Suppressor macrophage (primary cell): ENCODE measurements around the gene CASR.
A peak's percentile ranks its signal among the peaks of the same experiment; 100 is the strongest.

ENCODE experiments used
- DNase-seq, 4 experiments: peaks; one replicate each; pipeline ENCODE4 v3.0.0-alpha.2; 2020 to 2022

The CASR gene

GRCh38 chr3:122217901-122218300, 34.4 kb downstream of the CASR start:
- DNase-seq = no peak

- no peak for DNase-seq
Measured at GRCh38 chr3:122219242-122219872, 35.9 kb downstream of the CASR start.

DNA sequence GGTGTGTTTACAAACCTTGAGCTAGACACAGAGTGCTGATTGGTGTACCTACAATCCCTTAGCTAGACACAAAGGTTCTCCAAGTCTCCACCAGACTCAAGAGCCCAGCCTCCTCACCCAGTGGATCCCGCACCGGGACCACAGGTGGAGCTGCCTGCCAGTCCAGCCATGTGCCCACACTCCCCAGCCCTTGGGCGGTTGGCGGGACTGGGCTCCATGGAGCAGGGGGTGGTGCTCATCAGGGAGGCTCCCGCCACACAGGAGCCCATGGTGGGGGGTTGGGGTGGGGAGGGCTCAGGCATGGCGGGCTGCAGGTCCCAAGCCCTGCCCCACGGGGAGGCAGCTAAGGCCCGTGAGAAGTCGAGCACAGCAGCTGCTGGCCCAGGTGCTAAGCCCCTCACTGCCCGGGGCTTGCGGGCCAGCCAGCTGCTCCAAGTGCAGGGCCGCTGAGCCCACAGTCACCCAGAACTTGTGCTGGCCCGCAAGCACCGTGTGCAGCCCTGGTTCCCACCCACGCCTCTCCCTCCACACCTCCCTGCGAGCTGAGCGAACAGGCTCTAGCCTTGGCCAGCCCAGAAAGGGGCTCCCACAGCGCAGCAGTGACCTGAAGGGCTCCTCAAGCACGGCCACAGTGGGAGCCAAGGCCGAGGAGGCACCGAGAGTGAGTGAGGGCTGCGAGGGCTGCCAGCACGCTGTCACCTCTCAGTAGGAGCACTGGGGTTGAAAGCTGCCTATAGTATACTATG, 43.7 kb downstream of the CASR start:
- DNase-seq = no peak

DNA sequence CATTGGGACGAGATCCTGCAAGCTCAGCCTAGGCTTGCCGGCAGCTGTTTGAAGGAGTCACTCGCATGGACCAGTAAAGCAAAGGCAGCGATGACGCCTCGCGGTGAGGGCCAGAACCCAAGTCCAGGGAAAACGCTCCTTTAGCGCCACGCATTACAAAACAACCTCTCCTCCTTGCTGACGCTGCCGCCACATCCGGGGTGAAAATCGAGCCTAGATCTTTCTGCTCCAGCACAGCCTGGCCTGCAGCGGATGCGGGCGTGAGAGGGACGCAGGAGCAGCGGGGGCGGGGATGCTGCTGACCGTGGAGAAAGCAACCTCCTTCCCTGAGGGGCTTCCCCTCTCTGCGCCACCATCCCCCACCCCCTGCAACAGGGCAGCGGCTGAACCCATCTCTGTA, 46.7 kb downstream of the CASR start:
- no peak for DNase-seq

GRCh38 chr3:122231465-122232157, 48.1 kb downstream of the CASR start:
- DNase-seq = peak in 2 of 4 experiments; percentile 24 to 27

DNA sequence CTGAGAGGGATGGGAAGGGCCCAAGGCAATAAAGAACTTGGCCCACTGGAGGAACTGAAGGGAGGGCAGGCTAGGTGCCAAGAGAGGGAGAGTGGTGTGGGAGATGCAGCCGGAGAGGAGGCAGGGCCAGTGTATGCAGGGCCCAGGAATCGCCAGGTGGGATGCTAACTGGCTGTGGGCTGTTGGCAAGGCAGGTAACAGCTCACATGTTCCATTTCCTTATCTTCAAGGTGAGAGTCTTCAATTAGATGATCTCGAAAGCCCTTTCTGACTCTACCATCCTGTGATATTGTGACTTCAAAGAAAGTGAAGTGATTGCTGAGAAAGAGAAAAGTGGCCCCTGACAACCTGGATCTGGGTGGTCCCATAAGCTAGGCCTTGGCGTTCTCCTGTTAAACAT, 49.0 kb downstream of the CASR start:
- DNase-seq = no peak

- DNase-seq = peak; percentile 92 to 98 (median 94)
Measured at GRCh38 chr3:122233101-122233952, 49.9 kb downstream of the CASR start.

GRCh38 chr3:122234117-122234516, 50.6 kb downstream of the CASR start:
- peak in 3 of 4 experiments; percentile 18 to 42 (median 30) for DNase-seq

DNA sequence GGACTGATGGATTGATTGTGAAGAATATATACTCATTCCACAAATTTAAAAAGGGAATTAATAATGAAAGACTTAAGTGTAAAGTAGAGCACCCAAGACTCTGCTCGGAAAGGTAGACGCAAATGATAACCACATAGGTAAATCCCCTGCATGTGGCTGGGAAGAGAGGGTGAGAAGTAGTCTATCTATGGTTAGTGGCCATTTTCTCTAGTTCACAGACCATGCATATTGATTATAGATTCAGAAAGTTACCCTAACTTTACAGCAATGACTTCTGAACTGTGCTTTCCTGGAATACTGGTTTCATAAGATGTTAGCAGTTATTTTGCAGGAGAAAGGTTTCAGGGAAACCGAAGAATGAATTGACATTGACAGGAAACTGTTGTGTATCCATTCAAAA, 51.7 kb downstream of the CASR start:
- DNase-seq = no peak

- DNase-seq = no peak
Measured at GRCh38 chr3:122239112-122239511, 55.6 kb downstream of the CASR start.

GRCh38 chr3:122245513-122246174, 62.2 kb downstream of the CASR start:
- peak in 3 of 4 experiments; percentile 41 to 78 (median 74) for DNase-seq

DNA sequence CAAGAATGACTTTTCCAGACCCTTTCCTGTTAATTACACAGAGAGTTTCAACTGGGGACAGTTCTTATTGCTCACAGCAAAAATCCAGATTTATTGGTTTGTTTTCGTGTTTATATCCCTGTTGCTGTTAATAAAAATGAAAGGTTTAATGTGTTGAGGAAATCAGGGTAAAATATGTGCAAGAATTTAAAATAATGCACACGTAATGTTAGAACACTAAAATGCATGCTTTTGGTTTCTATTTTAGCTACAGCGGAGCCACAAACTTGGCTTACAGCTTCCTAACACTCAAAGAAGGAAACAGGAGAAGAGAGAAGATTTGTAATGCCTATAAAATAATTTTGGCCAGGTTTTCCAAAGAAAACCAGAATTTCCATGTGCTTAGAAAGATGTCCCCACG, 62.7 kb downstream of the CASR start:
- DNase-seq = peak in 3 of 4 experiments; percentile 31 to 64 (median 45)

DNA sequence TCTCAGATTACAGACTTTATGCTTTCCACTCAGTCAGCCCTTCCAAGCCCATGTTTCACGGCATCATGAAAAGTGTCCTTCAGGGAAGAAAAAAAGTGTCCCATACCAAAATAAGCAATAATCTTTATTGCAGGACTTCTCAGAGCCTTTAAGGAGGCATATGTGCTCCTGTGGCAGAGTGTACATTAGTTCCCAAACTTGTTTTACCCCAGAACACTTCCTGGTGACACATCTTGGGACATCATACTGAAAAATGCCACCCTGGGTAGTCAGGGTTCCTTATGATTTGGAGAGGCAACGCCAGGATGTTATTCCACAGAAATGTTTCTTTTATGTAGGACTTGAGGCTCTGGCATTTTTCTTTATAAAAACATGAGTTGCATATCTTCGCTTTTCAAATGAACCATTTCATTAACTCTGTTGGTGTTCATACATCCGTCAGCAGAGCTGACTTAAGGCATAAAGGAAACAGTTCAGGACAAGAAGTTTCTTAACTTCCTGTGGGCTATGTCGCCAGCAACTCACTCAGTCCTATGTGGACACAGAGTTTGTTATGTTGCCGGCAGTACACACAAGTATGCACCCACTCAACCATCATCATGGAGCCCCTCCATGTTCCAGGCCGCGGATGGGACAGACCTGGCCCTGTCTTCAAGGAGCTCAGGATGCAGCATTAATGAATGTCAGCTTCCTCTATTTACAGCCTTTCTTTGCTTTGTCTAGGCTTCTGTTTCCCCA, 63.8 kb downstream of the CASR start:
- peak; percentile 65 to 86 (median 75) for DNase-seq

- no peak for DNase-seq
Measured at GRCh38 chr3:122247825-122248185, 64.3 kb downstream of the CASR start.

DNA sequence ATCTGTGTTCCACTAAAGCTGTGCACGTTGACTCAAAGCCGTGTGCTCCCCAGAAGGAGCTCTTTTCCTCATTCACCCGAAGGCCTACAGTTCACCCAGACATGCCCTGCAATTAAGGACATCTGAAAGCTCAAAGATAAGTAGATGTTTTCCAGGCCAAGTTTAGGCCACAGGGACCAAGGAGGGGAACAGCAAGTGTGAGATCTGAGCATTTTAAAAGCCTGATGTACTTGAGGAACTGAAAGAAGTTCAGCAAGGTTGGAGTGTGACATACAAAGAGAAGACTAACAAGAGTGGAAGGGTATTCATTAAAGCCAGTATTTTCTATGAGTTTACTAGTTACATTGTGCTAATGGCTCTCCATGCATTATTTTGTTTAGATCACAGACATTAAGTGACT, 68.0 kb downstream of the CASR start:
- peak in 3 of 4 experiments; percentile 26 to 55 (median 31) for DNase-seq

DNA sequence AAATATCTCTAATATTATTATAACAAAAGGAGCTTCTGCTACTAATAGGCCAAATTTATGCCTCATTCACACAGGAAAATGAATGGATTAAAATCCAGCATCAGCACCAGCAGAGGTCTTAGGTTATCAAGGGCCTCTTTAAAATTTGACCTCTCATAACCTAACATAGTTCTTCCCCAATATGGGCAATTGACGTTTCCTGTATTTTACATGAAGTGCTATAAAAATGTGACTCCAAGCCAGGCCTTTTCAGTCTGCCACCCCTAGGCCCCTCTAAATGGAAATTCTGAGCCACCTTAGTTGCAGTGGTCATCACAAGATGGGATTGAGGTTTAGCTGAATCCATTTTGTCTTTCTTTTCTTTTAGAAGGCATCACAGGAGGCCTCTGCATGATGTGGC, 70.1 kb downstream of the CASR start:
- DNase-seq = peak; percentile 33 to 68 (median 51)

DNA sequence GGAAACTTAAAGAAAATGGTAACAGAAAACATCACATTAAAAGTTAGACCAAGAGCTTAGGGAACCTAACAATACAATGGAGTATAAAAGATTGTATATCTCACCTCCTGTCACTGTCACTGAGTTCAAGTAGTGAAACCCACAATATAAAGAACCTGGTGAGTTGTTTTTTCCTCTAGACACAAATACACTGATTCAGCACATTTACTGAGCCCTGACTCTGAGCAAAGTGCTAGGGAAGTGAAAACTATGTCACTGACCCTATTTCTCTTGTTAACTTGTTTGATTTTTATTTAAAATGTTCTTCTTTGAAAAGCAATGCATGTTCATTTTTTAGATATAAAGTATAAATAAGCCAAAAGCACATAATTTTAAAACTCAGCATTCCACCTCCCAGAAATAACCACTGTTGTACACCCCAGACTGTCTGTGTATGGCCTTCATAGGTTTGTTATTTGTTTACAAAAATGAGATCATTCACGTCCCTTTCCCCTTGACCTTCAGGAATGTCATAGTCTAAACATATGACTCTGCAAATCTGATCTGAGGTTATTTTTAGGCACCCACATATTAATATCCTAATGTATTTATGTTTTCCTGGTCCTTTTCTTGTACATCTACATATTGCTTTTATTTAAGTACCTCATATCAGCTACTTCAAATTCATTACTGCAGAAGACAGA, 72.4 kb downstream of the CASR start:
- DNase-seq = peak; percentile 52 to 87 (median 70)

DNA sequence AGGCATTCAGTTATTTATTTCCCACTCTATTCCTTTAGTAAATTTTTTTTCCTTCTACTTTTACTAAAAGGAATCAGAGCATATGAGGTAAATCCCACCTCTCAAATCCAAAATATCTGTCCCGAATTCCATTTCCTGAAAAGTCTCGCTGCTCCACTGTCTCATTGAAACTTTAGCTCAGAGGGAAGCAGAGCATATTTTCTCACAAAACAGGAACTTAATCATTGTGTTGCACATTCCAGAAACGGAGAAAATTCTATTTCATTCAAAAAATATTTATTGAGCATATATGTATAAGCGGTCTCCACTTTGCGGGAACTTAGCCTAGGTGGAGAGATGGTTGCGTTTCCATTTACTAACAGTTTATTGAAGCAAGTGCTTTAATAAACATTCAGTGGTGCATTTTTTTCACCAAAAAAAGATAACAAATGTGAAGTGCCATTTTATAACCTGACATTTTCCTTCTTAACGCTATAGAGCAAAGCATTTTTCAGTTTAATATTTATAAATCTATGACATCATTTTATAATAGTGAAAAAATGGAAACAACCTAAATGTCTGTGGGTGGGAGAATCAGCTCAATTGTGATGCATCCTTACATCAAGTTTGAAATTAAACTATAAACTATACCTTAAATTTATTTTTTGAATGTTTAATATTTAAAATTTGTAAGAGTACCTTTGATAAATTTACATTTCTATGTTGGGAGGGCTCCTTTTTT, 74.3 kb downstream of the CASR start:
- DNase-seq = peak in 3 of 4 experiments; percentile 26 to 67 (median 56)

- peak; percentile 84 to 92 (median 90) for DNase-seq
Measured at GRCh38 chr3:122258757-122259371, 75.4 kb downstream of the CASR start.
